ENCODE results near the gene STIM1. TPM values are rescaled to one million over a fixed set of nuclear protein-coding genes. Genes with fewer than 3 reads are reported as not detected.

STIM1 gene
- total RNA-seq, 4 donors from 2014 or later: 36.3 to 158 (median 46.1) TPM

GRCh38 chr11:4032097-4032496 lies 176.6 kb downstream of the STIM1 start:
- no peak for DNase-seq
- no peaks in the 10 kb centered on the region for H3K36me3 ChIP-seq
- no peak for TF ChIP-seq CTCF (IDR thresholded peaks at IDR 0.05)
- TF ChIP-seq POLR2A (IDR thresholded peaks at IDR 0.05): no peak

GRCh38 chr11:4035985-4036384 lies 180.5 kb downstream of the STIM1 start:
- no peak for TF ChIP-seq CTCF (IDR thresholded peaks at IDR 0.05)
- no peak for TF ChIP-seq POLR2A (IDR thresholded peaks at IDR 0.05)
- Histone ChIP-seq H3K4me1 (no peaks in the 10 kb centered on the region), H3K27ac (no peak overlapping the region), H3K27me3 (no peaks in the 10 kb centered on the region), H3K4me3 (no peak overlapping the region), H3K36me3 (no peaks in the 10 kb centered on the region), H3K9me3 (no peaks in the 10 kb centered on the region)
- DNase-seq: no peak

More at GRCh38 chr11:4032097-4032496, 176.6 kb downstream of the STIM1 start:
- H3K9me3 ChIP-seq: no peaks in the 10 kb centered on the region
- no peaks in the 10 kb centered on the region for H3K27me3 ChIP-seq
- no peaks in the 10 kb centered on the region for H3K4me1 ChIP-seq
- H3K4me3 ChIP-seq: no peak overlapping the region
- no peak overlapping the region for H3K27ac ChIP-seq

- Histone ChIP-seq H3K27me3 (no peaks in the 10 kb centered on the region), H3K4me3 (no peak overlapping the region), H3K36me3 (no peaks in the 10 kb centered on the region), H3K4me1 (no peaks in the 10 kb centered on the region), H3K9me3 (no peaks in the 10 kb centered on the region), H3K27ac (no peak overlapping the region)
- DNase-seq: no peak
- TF ChIP-seq POLR2A (IDR thresholded peaks at IDR 0.05) (no peak), CTCF (IDR thresholded peaks at IDR 0.05) (no peak)
Observed at GRCh38 chr11:4039011-4039410, 183.5 kb downstream of the STIM1 start.

GRCh38 chr11:4040461-4040860 lies 185.0 kb downstream of the STIM1 start:
- Histone ChIP-seq H3K27me3 (no peaks in the 10 kb centered on the region), H3K9me3 (no peaks in the 10 kb centered on the region), H3K4me3 (no peak overlapping the region), H3K36me3 (no peaks in the 10 kb centered on the region), H3K4me1 (peaks cover 0 to 11% (median 0%) of the 10 kb centered on the region in 4 donors), H3K27ac (no peak overlapping the region)
- DNase-seq: no peak
- no peak for TF ChIP-seq CTCF (IDR thresholded peaks at IDR 0.05)
- no peak for TF ChIP-seq POLR2A (IDR thresholded peaks at IDR 0.05)

- Histone ChIP-seq H3K4me3 (no peak overlapping the region), H3K27me3 (no peaks in the 10 kb centered on the region), H3K27ac (no peak overlapping the region), H3K9me3 (no peaks in the 10 kb centered on the region), H3K36me3 (no peaks in the 10 kb centered on the region), H3K4me1 (peaks cover 0 to 11% (median 0%) of the 10 kb centered on the region in 4 donors)
- no peak for DNase-seq
- no peak for TF ChIP-seq POLR2A (IDR thresholded peaks at IDR 0.05)
- no peak for TF ChIP-seq CTCF (IDR thresholded peaks at IDR 0.05)
Observed at GRCh38 chr11:4041731-4042391, 186.4 kb downstream of the STIM1 start.

Data from Peyer's patch (tissue), 4 donors.